H1 (cell line): ENCODE results near the gene ALDH7A1. TPM values are rescaled to one million over a fixed set of nuclear protein-coding genes. Genes with fewer than 3 reads are reported as not detected.

Experiments used
- CTCF ChIA-PET: fragments of 300-600 bp; sonication (Branson Sonifier 250); formaldehyde crosslinking; loops from one replicate; lab custom pipeline; 2021; ENCODE audit not compliant: partially characterized antibody; lab: Charles Lee
- POLR2A ChIA-PET: fragments of 300-600 bp; sonication (Branson Sonifier 250); formaldehyde crosslinking; loops from one replicate; lab custom pipeline; 2021; ENCODE audit warnings: inconsistent platforms; ENCODE audit not compliant: partially characterized antibody; lab: Charles Lee
- DNase-seq, 2 experiments: peaks; one replicate each; pipeline versions ENCODE4 v3.0.0 to v3.0.0-alpha.2; 2010 to 2022; ENCODE audit warnings: low spot score in 2 of 2, low read depth in 1 of 2, mixed read lengths in 1 of 2
- FAIRE-seq: peaks from 2 replicates; lab custom pipeline; 2011; peaks lifted over from hg19 to GRCh38; lab: Jason Lieb, UNC
- H2AFZ ChIP-seq: 2 replicates; pipeline ENCODE4 v1.8.1; 2012; ENCODE audit warnings: low read length, inconsistent platforms
- H2AK5ac ChIP-seq: 2 replicates; pipeline ENCODE4 v1.6.1; 2013; ENCODE audit warnings: low read depth, low read length
- H2BK120ac ChIP-seq: replicated peaks from 2 replicates; pipeline ENCODE3; 2013; ENCODE audit warnings: low read depth, low read length, inconsistent platforms
- H2BK12ac ChIP-seq: 2 replicates; pipeline ENCODE4 v1.6.1; 2013; ENCODE audit warnings: low read depth, low read length
- H2BK15ac ChIP-seq: 2 replicates; pipeline ENCODE4 v1.6.1; 2013; ENCODE audit warnings: low read length
- H2BK20ac ChIP-seq: 2 replicates; pipeline ENCODE4 v1.6.1; 2013; ENCODE audit warnings: low read length
- H2BK5ac ChIP-seq: 2 replicates; pipeline ENCODE4 v1.6.1; 2013; ENCODE audit warnings: low read depth, low read length
- H3K14ac ChIP-seq: 2 replicates; pipeline ENCODE4 v1.6.1; 2013; ENCODE audit warnings: inconsistent platforms; ENCODE audit not compliant: insufficient read length
- H3K18ac ChIP-seq: 2 replicates; pipeline ENCODE4 v1.6.1; 2013; ENCODE audit warnings: low read length; ENCODE audit errors: extremely low read depth
- H3K23ac ChIP-seq: 2 replicates; pipeline ENCODE4 v1.6.1; 2013; ENCODE audit warnings: inconsistent platforms; ENCODE audit not compliant: insufficient read length
- H3K23me2 ChIP-seq: 2 replicates; pipeline ENCODE4 v1.6.1; 2013; ENCODE audit warnings: low read depth, low read length
- H3K27ac ChIP-seq: 2 replicates; pipeline ENCODE4 v1.6.1; 2011; ENCODE audit warnings: low read depth, low read length, inconsistent platforms
- H3K27me3 ChIP-seq, 4 experiments: replicated peaks in 1 of 4; 1 replicate in 1 of 4; 2 replicates in 3 of 4; pipeline versions ENCODE4 v1.6.1 to v1.8.1; 2011 to 2013; ENCODE audit warnings: low read length in 3 of 4, mild to moderate bottlenecking in 3 of 4, inconsistent platforms in 2 of 4, mixed read lengths in 2 of 4, moderate library complexity in 1 of 4; ENCODE audit not compliant: control insufficient read depth in 3 of 4, insufficient read depth in 3 of 4; ENCODE audit errors: extremely low read depth in 1 of 4
- H3K36me3 ChIP-seq, 4 experiments: 2 replicates each; pipeline versions ENCODE4 v1.6.1 to v1.8.1; 2011 to 2013; ENCODE audit warnings: mild to moderate bottlenecking in 4 of 4, low read length in 3 of 4, moderate library complexity in 2 of 4, control low read depth in 1 of 4, inconsistent platforms in 1 of 4; ENCODE audit not compliant: insufficient read depth in 4 of 4, control insufficient read depth in 2 of 4
- H3K4ac ChIP-seq: replicated peaks from 2 replicates; pipeline ENCODE3; 2013; ENCODE audit warnings: low read length, low read depth, mixed read lengths, inconsistent platforms; ENCODE audit not compliant: insufficient read length
- H3K4me1 ChIP-seq, 4 experiments: replicated peaks in 1 of 4; 1 replicate in 1 of 4; 2 replicates in 3 of 4; pipeline versions ENCODE4 v1.6.1 to v1.8.1; 2011 to 2013; ENCODE audit warnings: low read length in 3 of 4, inconsistent platforms in 2 of 4, mixed read lengths in 1 of 4; ENCODE audit not compliant: insufficient read depth in 4 of 4, control insufficient read depth in 3 of 4
- H3K4me2 ChIP-seq, 2 experiments: 2 replicates each; pipeline versions ENCODE4 v1.6.1 to v1.8.1; 2011 to 2013; ENCODE audit warnings: low read depth in 2 of 2, low read length in 2 of 2, control low read depth in 1 of 2, inconsistent platforms in 1 of 2, mild to moderate bottlenecking in 1 of 2; ENCODE audit not compliant: insufficient read depth in 1 of 2
- H3K4me3 ChIP-seq, 4 experiments: fragments of 200-600, 300-600 bp in 1 of 4; sonication (generic), shearing (Covaris generic), sonication (Bioruptor Twin) in 1 of 4; 2 replicates each; pipeline versions ENCODE4 v1.5.1 to v1.8.1; 2011 to 2016; ENCODE audit warnings: low read length in 4 of 4, low read depth in 3 of 4, control low read depth in 2 of 4, inconsistent platforms in 2 of 4, mild to moderate bottlenecking in 2 of 4, mixed read lengths in 1 of 4, moderate library complexity in 1 of 4; ENCODE audit not compliant: insufficient read depth in 2 of 4; ENCODE audit errors: extremely low read depth in 1 of 4
- H3K56ac ChIP-seq: replicated peaks from 2 replicates; pipeline ENCODE3; 2013; ENCODE audit warnings: low read depth, mild to moderate bottlenecking, mixed read lengths, low read length, inconsistent platforms; ENCODE audit not compliant: insufficient read length
- H3K79me1 ChIP-seq: 2 replicates; pipeline ENCODE4 v1.6.1; 2013; ENCODE audit warnings: low read depth, low read length, control low read depth
- H3K79me2 ChIP-seq, 2 experiments: 2 replicates each; pipeline versions ENCODE4 v1.6.1 to v1.8.1; 2012 to 2013; ENCODE audit warnings: low read length in 2 of 2, mild to moderate bottlenecking in 2 of 2, inconsistent platforms in 1 of 2; ENCODE audit not compliant: insufficient read depth in 2 of 2, control insufficient read depth in 1 of 2
- H3K9ac ChIP-seq, 4 experiments: replicated peaks in 1 of 4; 1 replicate in 1 of 4; 2 replicates in 3 of 4; pipeline versions ENCODE4 v1.6.1 to v1.8.1; 2011 to 2013; ENCODE audit warnings: low read depth in 3 of 4, low read length in 3 of 4, control low read depth in 2 of 4, mild to moderate bottlenecking in 2 of 4, moderate library complexity in 2 of 4, inconsistent platforms in 1 of 4; ENCODE audit errors: extremely low read depth in 1 of 4
- H3K9me3 ChIP-seq, 2 experiments: 2 replicates each; pipeline versions ENCODE4 v1.6.1 to v1.8.1; 2012 to 2013; ENCODE audit warnings: mild to moderate bottlenecking in 2 of 2, moderate library complexity in 2 of 2, control low read depth in 1 of 2, inconsistent platforms in 1 of 2, low read depth in 1 of 2, low read length in 1 of 2, mixed read lengths in 1 of 2; ENCODE audit not compliant: insufficient read depth in 2 of 2
- H4K20me1 ChIP-seq, 2 experiments: replicated peaks in 1 of 2; 2 replicates each; pipeline versions ENCODE3 to v1.8.1; 2011 to 2013; ENCODE audit warnings: inconsistent platforms in 2 of 2, low read length in 2 of 2, mild to moderate bottlenecking in 1 of 2; ENCODE audit not compliant: insufficient read depth in 2 of 2, control insufficient read depth in 1 of 2
- H4K5ac ChIP-seq: 2 replicates; pipeline ENCODE4 v1.6.1; 2013; ENCODE audit warnings: low read length, low read depth, mixed read lengths, inconsistent platforms; ENCODE audit not compliant: insufficient read length
- H4K8ac ChIP-seq: 2 replicates; pipeline ENCODE4 v1.8.0; 2013; ENCODE audit warnings: mild to moderate bottlenecking, moderate library complexity, low read length, inconsistent platforms; ENCODE audit not compliant: insufficient read depth; ENCODE audit errors: extremely low read depth
- H4K91ac ChIP-seq: replicated peaks from 2 replicates; pipeline ENCODE3; 2013; ENCODE audit warnings: low read length, mixed read lengths, inconsistent platforms; ENCODE audit not compliant: insufficient read length
- CHD1 ChIP-seq: IDR thresholded peaks from 2 replicates; pipeline ENCODE4 v1.6.1; 2012; ENCODE audit warnings: low read depth, low read length, improper control_type of control experiment
- CTBP2 ChIP-seq: IDR thresholded peaks from 2 replicates; pipeline ENCODE4 v1.7.0; 2011; ENCODE audit warnings: borderline replicate concordance, mild to moderate bottlenecking, moderate library complexity, mixed read lengths, low read length; ENCODE audit not compliant: insufficient read depth, insufficient read length
- EGR1 ChIP-seq: IDR thresholded peaks from 2 replicates; pipeline ENCODE4 v1.6.1; 2011; ENCODE audit warnings: low read depth, low read length, borderline replicate concordance
- EZH2 ChIP-seq: fragments of 200-600 bp; sonication (generic); IDR thresholded peaks from 2 replicates; pipeline ENCODE4 v1.7.1; 2012; ENCODE audit warnings: low read depth, mild to moderate bottlenecking, moderate library complexity, low read length, inconsistent platforms; ENCODE audit not compliant: severe bottlenecking
- FOSL1 ChIP-seq: IDR thresholded peaks from 2 replicates; pipeline ENCODE4 v1.6.1; 2011; ENCODE audit warnings: mild to moderate bottlenecking, low read depth, low read length, moderate library complexity; ENCODE audit not compliant: insufficient read depth
- KDM4A ChIP-seq: IDR thresholded peaks from one replicate; pipeline ENCODE4 v1.7.1; 2012; ENCODE audit warnings: low read depth, mild to moderate bottlenecking, moderate library complexity, low read length, inconsistent platforms; ENCODE audit not compliant: severe bottlenecking
- NRF1 ChIP-seq: IDR thresholded peaks from 2 replicates; pipeline ENCODE4 v1.6.1; 2011; ENCODE audit warnings: mild to moderate bottlenecking, low read depth, low read length, improper control_type of control experiment
- RFX5 ChIP-seq: IDR thresholded peaks from 2 replicates; pipeline ENCODE4 v1.6.1; 2011; ENCODE audit warnings: low read depth, low read length, improper control_type of control experiment, borderline replicate concordance
- SAP30 ChIP-seq: fragments of 300-600 bp; sonication (generic); IDR thresholded peaks from 2 replicates; pipeline ENCODE4 v1.7.1; 2012; ENCODE audit warnings: low read length, moderate library complexity, mild to moderate bottlenecking, inconsistent platforms; ENCODE audit not compliant: insufficient read depth, insufficient replicate concordance
- SIRT6 ChIP-seq: IDR thresholded peaks from one replicate; pipeline ENCODE4 v1.7.1; 2012; ENCODE audit warnings: low read length, inconsistent platforms
- SIX5 ChIP-seq: IDR thresholded peaks from 2 replicates; pipeline ENCODE4 v1.6.1; 2011; ENCODE audit warnings: mild to moderate bottlenecking, low read depth, low read length
- TEAD4 ChIP-seq: IDR thresholded peaks from 2 replicates; pipeline ENCODE4 v1.6.1; 2012; ENCODE audit warnings: low read depth, low read length, inconsistent platforms, mixed read lengths
- ZNF274 ChIP-seq: IDR thresholded peaks from 2 replicates; pipeline ENCODE4 v1.7.0; 2012; ENCODE audit warnings: low read length, borderline replicate concordance; ENCODE audit errors: extremely low read depth
- polyA plus RNA-seq, 7 experiments: library from polyadenylated mRNA; depleted of rRNA in 3 of 7; stranded (reverse) in 5 of 7; unstranded in 2 of 7; fragments of >200 nt in 5 of 7; fragments of 200-250 nt in 2 of 7; gene quantifications; 1 replicate in 5 of 7; 2 replicates in 1 of 7; 4 replicates in 1 of 7; pipeline versions ENCODE4 v1.2.1 to v1.2.3, GENCODE V29; 2011 to 2013; ENCODE audit warnings: missing spikeins in 2 of 7, mixed read lengths in 2 of 7
- total RNA-seq: library from RNA; stranded (reverse); fragmentation: NEBNext Ultra II Directional; extraction: Animal tissue kit (Norgen Biotek cat#: 25700); gene quantifications from 2 replicates; pipeline ENCODE4 v1.2.1, GENCODE V29; 2021
- TF ChIP-seq, protein P1 (sequence below): IDR thresholded peaks from 2 replicates; pipeline ENCODE4 v1.6.1; 2012; ENCODE audit warnings: low read length, inconsistent platforms

ALDH7A1 gene
- total and polyA plus RNA-seq, 2 of the 8 experiments (the other 6 are each of a cell fraction or from before 2014, with no cell fraction given): 99.6 to 225 TPM

DNA sequence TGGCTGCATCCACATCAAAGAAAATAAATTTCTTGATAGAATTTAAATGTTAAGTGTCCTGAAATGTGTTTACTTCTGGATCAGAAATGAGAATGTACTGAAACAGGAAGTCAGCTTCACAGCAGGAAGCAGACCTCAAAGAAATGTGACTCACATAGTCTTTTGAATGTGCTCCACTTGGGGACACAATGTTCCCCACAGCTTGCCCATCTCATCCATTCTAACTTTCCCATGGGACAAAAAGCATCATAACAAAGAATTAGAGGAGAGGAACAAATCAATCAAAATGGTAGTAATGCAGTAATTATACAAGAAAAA is 86.1 kb downstream of the ALDH7A1 start:
- H3K4me2 ChIP-seq: no peak overlapping the region
- H2AK5ac ChIP-seq: no peak overlapping the region
- TF ChIP-seq SAP30: no peak
- TF ChIP-seq, protein P1, sequence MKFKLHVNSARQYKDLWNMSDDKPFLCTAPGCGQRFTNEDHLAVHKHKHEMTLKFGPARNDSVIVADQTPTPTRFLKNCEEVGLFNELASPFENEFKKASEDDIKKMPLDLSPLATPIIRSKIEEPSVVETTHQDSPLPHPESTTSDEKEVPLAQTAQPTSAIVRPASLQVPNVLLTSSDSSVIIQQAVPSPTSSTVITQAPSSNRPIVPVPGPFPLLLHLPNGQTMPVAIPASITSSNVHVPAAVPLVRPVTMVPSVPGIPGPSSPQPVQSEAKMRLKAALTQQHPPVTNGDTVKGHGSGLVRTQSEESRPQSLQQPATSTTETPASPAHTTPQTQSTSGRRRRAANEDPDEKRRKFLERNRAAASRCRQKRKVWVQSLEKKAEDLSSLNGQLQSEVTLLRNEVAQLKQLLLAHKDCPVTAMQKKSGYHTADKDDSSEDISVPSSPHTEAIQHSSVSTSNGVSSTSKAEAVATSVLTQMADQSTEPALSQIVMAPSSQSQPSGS: no peak
- TF ChIP-seq NRF1: no peak
- TF ChIP-seq EZH2: no peak
- TF ChIP-seq FOSL1: no peak
- no peak for TF ChIP-seq SIX5
- no peak for TF ChIP-seq ZNF274
- TF ChIP-seq TEAD4: no peak
- TF ChIP-seq CHD1: no peak
- TF ChIP-seq KDM4A: no peak
- TF ChIP-seq SIRT6: no peak
- TF ChIP-seq RFX5: no peak
- no peak for TF ChIP-seq EGR1
- TF ChIP-seq CTBP2: no peak

More for the DNA sequence above, 86.1 kb downstream of the ALDH7A1 start:
- Histone ChIP-seq H3K4ac (no peak overlapping the region), H3K4me3 (no peak overlapping the region), H3K27me3 (no peaks in the 10 kb centered on the region), H2BK15ac (no peak overlapping the region), H2BK12ac (no peak overlapping the region), H3K23ac (no peak overlapping the region), H4K20me1 (no peaks in the 10 kb centered on the region), H2BK120ac (no peak overlapping the region), H3K14ac (no peak overlapping the region), H4K91ac (no peak overlapping the region), H3K27ac (no peak overlapping the region), H2BK5ac (no peak overlapping the region), H4K5ac (no peak overlapping the region), H3K23me2 (no peaks in the 10 kb centered on the region), H3K9me3 (no peaks in the 10 kb centered on the region), H3K4me1 (no peaks in the 10 kb centered on the region), H3K79me2 (no peaks in the 10 kb centered on the region), H3K9ac (no peak overlapping the region), H2BK20ac (no peak overlapping the region), H2AFZ (no peak overlapping the region), H4K8ac (no peak overlapping the region), H3K18ac (no peak overlapping the region), H3K56ac (no peak overlapping the region), H3K36me3 (no peaks in the 10 kb centered on the region), H3K79me1 (no peaks in the 10 kb centered on the region)
- ChIA-PET POLR2A (no interaction called here), CTCF (interaction anchor here (1.0 to 1.7 kb wide), 3 partner anchors 9 to 171 kb away, joined by 3 to 8 read pairs (median 3); no protein-coding TSS in a partner anchor)
- FAIRE-seq: no peak
- no peak for DNase-seq
